ENCODE results near the gene MVK.

DNA sequence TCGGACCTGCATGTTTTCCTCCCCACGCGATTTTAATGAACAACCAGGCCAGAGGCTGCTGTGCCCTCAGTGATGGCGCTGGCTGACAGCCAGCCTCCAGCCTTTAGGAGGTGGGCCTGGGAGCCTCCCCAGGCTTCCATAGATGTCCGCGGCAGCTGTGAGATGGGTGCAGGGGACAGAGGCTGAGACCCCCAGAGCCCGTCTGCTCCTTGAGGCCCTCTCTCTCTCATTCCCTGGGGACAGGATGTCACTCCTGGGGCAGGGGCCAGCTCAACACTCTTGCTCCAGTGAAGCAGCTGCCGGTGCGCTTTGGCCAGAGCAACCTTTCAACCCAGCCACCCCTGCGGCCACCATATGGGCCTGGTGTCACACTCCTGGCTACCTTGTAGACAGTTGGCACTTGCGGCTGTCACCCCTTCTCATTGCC is 24.8 kb downstream of the MVK start:
- TF ChIP-seq CTCF (IDR thresholded peaks at IDR 0.05; ENCODE audit: insufficient read depth, low read length, poor library complexity, severe bottlenecking) (no peak), EZH2phosphoT487 (conservative IDR thresholded peaks at IDR 0.05; ENCODE audit: low read length) (no peak)
